Stimulated activated CD4-positive, alpha-beta T cell treated with anti-CD3 and anti-CD28 coated beads, TNF-alpha, amount 100 ng/mL, for 1 hour (primary cell): Measurements from ENCODE around the gene PAQR4.

Experiments
- DNase-seq, 3 donors: peaks; one replicate each; pipeline ENCODE4 v3.0.0-alpha.2; 2020; ENCODE audit warnings: low read depth in 3 of 3, low spot score in 1 of 3

Gene PAQR4

GRCh38 chr16:3021449-3022207, 52.5 kb downstream of the PAQR4 start:
- peak; percentile 35 to 67 (median 66) for DNase-seq

GRCh38 chr16:3022208-3022683, 53.1 kb downstream of the PAQR4 start:
- peak; percentile 66 to 89 (median 75) for DNase-seq

- no peak for DNase-seq
Observed at GRCh38 chr16:3022684-3023414, 53.7 kb downstream of the PAQR4 start.
